ENCODE measurements around the gene SATB1.
"Not testable (repeated sequence)": the region's sequence is repeated elsewhere in the genome, so short reads cannot be mapped to it uniquely, and the experiment has no call there.

The SATB1 gene

GRCh38 chr3:18354701-18355100 is 70.4 kb downstream of the SATB1 start:
- DNase-seq (ENCODE audit: low read depth in 1 of 2, low spot score in 1 of 2), result no peak
- in situ Hi-C loops (cut with HindIII; ENCODE audit: low pct_unique_long_range_greater_than_20kb, low sequenced_read_pairs), result no loop called here
- no peak for TF ChIP-seq JUND (IDR thresholded peaks at IDR 0.05; ENCODE audit: low read depth)

- no peak for TF ChIP-seq JUND (IDR thresholded peaks at IDR 0.05; ENCODE audit: low read depth)
- in situ Hi-C loops (cut with HindIII; ENCODE audit: low pct_unique_long_range_greater_than_20kb, low sequenced_read_pairs), result no loop called here
- DNase-seq (ENCODE audit: low read depth in 1 of 2, low spot score in 1 of 2), result peak in 1 of 2 experiments; percentile 52
Observed at GRCh38 chr3:18351823-18352744, 73.1 kb downstream of the SATB1 start.

GRCh38 chr3:18351069-18351628 is 74.0 kb downstream of the SATB1 start:
- in situ Hi-C loops (cut with HindIII; ENCODE audit: low pct_unique_long_range_greater_than_20kb, low sequenced_read_pairs), result no loop called here

GRCh38 chr3:18349197-18349798 is 75.8 kb downstream of the SATB1 start:
- no peak for TF ChIP-seq JUND (IDR thresholded peaks at IDR 0.05; ENCODE audit: low read depth)
- no peak for DNase-seq (ENCODE audit: low read depth in 1 of 2, low spot score in 1 of 2)
- in situ Hi-C loops (cut with HindIII; ENCODE audit: low pct_unique_long_range_greater_than_20kb, low sequenced_read_pairs), result no loop called here

More at GRCh38 chr3:18351069-18351628, 74.0 kb downstream of the SATB1 start:
- TF ChIP-seq JUND (IDR thresholded peaks at IDR 0.05; ENCODE audit: low read depth), result no peak
- no peak for DNase-seq (ENCODE audit: low read depth in 1 of 2, low spot score in 1 of 2)

GRCh38 chr3:18346097-18346496 is 79.0 kb downstream of the SATB1 start:
- in situ Hi-C loops (cut with HindIII; ENCODE audit: low pct_unique_long_range_greater_than_20kb, low sequenced_read_pairs), result no loop called here
- peak in 1 of 2 experiments; percentile 42 for DNase-seq (ENCODE audit: low read depth in 1 of 2, low spot score in 1 of 2)
- TF ChIP-seq JUND (IDR thresholded peaks at IDR 0.05; ENCODE audit: low read depth), result no peak

GRCh38 chr3:18345015-18345367 is 80.1 kb downstream of the SATB1 start:
- peak in 1 of 2 experiments; percentile 50 for DNase-seq (ENCODE audit: low read depth in 1 of 2, low spot score in 1 of 2)
- in situ Hi-C loops (cut with HindIII; ENCODE audit: low pct_unique_long_range_greater_than_20kb, low sequenced_read_pairs), result no loop called here
- 0 out of 2 replicates have a peak, but pooled peaks have one; percentile 1 for TF ChIP-seq JUND (IDR thresholded peaks at IDR 0.05; ENCODE audit: low read depth)

- peak in 1 of 2 experiments; percentile 63 for DNase-seq (ENCODE audit: low read depth in 1 of 2, low spot score in 1 of 2)
- in situ Hi-C loops (cut with HindIII; ENCODE audit: low pct_unique_long_range_greater_than_20kb, low sequenced_read_pairs), result no loop called here
- TF ChIP-seq JUND (IDR thresholded peaks at IDR 0.05; ENCODE audit: low read depth), result peak; percentile 20; the same call in 1 of the 2 replicates
Observed at GRCh38 chr3:18344306-18345014, 80.7 kb downstream of the SATB1 start.

- no peak for DNase-seq (ENCODE audit: low read depth in 1 of 2, low spot score in 1 of 2)
- no peak for TF ChIP-seq JUND (IDR thresholded peaks at IDR 0.05; ENCODE audit: low read depth)
- in situ Hi-C loops (cut with HindIII; ENCODE audit: low pct_unique_long_range_greater_than_20kb, low sequenced_read_pairs), result no loop called here
Observed at GRCh38 chr3:18343809-18344208, 81.3 kb downstream of the SATB1 start.

- in situ Hi-C loops (cut with HindIII; ENCODE audit: low pct_unique_long_range_greater_than_20kb, low sequenced_read_pairs), result no loop called here
- no peak for TF ChIP-seq JUND (IDR thresholded peaks at IDR 0.05; ENCODE audit: low read depth)
- no peak for DNase-seq (ENCODE audit: low read depth in 1 of 2, low spot score in 1 of 2)
Observed at GRCh38 chr3:18338827-18339514, 86.2 kb downstream of the SATB1 start.

GRCh38 chr3:18337231-18337630 is 87.9 kb downstream of the SATB1 start:
- no peak for TF ChIP-seq JUND (IDR thresholded peaks at IDR 0.05; ENCODE audit: low read depth)
- DNase-seq (ENCODE audit: low read depth in 1 of 2, low spot score in 1 of 2), result no peak
- in situ Hi-C loops (cut with HindIII; ENCODE audit: low pct_unique_long_range_greater_than_20kb, low sequenced_read_pairs), result no loop called here

- no peak for TF ChIP-seq JUND (IDR thresholded peaks at IDR 0.05; ENCODE audit: low read depth)
- no peak for DNase-seq (ENCODE audit: low read depth in 1 of 2, low spot score in 1 of 2)
- in situ Hi-C loops (cut with HindIII; ENCODE audit: low pct_unique_long_range_greater_than_20kb, low sequenced_read_pairs), result no loop called here
Observed at GRCh38 chr3:18334837-18335601, 90.1 kb downstream of the SATB1 start.

GRCh38 chr3:18330772-18331441 is 94.2 kb downstream of the SATB1 start:
- in situ Hi-C loops (cut with HindIII; ENCODE audit: low pct_unique_long_range_greater_than_20kb, low sequenced_read_pairs); DNase-seq (ENCODE audit: low read depth in 1 of 2, low spot score in 1 of 2): not testable (repeated sequence)

Measured in T47D (cell line).